ELR (cell line): Measurements from ENCODE around the gene CEND1.

Experiments used
- DNase-seq: peaks from one replicate; pipeline ENCODE4 v3.0.0-alpha.2; 2015; ENCODE audit warnings: low read depth

Gene CEND1

DNA sequence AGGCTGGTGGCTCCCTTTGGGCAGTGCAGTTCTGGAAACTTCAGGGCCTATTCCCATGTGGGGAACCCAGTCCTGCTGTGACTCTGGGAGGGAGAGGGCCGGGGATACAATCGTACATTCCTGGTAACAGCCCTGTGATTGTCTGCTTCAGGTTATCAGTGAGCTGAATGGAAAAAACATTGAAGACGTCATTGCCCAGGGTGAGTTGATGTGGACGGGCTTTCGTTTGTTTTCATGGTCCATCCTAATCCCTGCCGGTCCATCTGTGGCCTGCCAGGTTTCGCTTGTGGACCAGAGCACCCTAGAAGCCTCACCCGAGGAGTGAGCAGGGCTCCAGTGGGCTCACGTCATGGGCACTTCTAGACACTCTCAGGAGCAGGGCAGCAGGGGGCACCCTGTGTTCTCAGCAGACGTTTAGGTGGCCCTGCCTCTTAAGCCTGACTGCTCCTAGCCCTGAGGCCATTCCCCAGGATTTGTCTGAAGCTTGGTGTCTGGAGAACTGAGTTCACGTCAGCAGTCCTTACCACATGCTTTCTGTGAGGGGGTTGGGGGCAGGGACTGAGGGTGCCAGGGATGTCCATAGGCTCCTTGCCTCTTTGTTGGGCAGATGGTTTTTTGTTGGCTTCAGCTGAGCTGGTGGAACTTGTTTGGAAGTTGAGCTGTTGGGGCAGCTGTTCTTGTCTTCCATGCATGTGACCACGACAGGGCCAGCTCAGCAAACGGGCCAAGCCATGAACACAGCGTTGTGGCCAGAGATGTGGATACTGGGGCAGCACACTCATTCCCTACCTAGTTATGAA lies 21.8 kb upstream of the CEND1 start:
- peak; percentile 33 for DNase-seq

DNA sequence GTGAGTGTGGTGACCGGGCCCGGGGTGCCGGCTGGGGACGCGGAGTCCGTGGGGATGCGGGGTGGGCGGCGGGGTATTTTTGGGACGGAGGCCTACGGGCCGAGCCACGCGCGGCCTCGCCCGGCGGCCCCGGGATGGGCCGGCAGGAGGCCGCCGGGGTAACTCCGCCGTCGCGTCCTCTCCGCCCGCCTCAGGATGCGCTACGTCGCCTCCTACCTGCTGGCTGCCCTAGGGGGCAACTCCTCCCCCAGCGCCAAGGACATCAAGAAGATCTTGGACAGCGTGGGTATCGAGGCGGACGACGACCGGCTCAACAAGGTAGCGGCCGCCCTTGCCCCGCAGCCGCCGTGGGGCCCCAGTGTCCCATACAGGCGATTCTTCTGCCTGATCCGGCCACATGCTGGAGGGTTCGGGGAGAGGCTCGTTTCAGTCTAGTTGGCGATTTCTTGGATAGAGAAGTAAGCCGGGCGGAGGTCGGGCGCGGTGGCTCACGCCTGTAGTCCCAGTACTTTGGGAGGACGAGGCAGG lies 20.2 kb upstream of the CEND1 start:
- DNase-seq = no peak

DNA sequence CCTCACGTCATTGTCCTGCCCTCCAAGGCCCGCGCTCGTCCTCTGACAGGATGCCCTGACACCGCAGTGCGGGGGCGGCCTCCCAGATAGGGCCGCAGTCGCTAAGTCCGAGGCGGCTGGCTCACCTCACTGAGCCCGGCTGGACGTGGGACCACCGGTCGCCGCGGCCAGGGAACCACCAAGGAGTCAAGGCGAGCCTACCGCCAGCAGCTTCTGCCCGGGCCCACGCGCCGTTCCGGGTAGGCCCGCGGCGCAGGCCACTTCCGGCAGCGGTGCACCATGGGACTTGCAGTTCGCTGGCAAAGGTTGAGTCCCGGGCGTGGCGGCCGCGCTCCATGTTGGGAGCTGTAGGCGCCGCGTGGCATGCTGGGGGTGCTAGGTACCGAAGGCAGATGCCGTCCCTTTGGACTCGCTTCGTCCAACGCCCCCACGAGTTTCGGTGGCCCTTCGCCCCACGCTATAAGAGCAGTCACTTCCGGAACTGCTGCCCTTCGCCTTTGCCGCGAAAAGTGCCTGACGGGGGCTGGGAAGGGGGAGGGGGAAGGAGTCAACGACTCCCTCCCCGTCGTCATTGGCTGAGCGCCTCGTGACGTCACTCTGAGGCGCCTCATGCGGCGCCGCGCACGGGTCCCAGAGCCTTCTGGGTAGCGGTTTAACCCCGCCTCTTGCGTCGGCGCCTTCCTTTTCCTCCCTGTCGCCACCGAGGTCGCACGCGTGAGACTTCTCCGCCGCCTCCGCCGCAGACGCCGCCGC lies 19.6 kb upstream of the CEND1 start, which contains the start of gene RPLP2:
Gene RPLP2, plus strand, starts transcription at position 681 of the 753 bp plus-strand sequence. CDS start 268 bp downstream, outside the sequence.
- DNase-seq = peak; percentile 97

DNA sequence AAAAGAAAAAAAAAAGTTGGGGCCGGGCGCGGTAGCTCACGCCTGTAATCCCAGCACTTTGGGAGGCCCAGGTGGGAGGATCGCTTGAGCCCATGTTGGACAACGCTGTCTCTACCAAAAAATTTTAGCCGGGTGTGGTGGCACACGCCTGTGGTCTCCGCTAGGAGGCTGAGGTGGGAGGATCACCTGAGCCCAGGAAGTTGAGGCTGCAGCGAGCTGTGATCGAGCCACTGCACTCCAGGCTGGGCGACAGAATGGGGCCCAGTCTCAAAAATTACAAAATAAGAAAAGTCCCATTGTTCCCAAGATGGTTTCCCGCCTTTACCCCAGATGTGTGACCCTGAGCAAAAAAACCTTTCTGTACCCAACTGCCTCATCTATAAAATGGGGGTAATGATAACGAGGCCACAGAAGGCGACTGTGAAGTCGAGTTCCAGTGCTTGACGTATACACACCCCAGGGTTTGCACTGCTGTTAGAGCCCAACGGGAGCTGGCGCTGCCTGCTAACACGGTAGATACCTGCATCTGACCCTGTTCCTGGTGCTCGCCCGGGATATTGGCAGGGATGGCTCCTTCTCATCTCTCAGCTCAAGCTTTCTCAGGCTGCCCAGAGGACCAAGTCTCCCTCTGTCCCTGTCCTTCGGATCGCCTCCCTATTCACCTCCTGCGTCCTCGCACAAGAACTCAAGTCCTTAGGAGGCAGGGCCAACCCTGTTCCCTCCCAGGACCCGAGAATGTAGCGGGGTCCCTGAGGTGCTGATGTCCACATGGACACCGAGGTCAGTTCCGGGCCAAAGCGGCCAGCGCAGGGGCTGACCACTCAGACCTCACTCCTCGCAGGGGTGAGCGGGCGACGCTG lies 18.8 kb upstream of the CEND1 start:
- DNase-seq = no peak

DNA sequence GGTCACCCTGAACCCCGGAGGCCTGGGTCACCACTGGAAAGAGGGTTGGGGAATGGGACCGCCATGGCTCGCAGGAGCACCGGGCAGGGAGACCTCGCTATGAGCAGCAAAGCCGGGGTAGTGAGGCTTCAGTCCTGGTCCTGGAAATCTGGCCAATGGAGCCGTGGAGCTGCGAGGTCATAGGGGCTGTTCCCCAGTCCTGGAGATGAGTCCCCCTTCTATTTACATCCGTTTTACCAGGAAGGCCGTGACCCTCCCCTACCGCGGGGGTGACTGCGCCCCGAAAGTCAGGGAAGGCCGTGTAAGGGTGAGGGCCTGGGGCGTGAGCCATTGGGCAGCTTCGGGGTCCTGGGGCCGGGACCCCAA lies 14.7 kb upstream of the CEND1 start:
- DNase-seq = no peak

DNA sequence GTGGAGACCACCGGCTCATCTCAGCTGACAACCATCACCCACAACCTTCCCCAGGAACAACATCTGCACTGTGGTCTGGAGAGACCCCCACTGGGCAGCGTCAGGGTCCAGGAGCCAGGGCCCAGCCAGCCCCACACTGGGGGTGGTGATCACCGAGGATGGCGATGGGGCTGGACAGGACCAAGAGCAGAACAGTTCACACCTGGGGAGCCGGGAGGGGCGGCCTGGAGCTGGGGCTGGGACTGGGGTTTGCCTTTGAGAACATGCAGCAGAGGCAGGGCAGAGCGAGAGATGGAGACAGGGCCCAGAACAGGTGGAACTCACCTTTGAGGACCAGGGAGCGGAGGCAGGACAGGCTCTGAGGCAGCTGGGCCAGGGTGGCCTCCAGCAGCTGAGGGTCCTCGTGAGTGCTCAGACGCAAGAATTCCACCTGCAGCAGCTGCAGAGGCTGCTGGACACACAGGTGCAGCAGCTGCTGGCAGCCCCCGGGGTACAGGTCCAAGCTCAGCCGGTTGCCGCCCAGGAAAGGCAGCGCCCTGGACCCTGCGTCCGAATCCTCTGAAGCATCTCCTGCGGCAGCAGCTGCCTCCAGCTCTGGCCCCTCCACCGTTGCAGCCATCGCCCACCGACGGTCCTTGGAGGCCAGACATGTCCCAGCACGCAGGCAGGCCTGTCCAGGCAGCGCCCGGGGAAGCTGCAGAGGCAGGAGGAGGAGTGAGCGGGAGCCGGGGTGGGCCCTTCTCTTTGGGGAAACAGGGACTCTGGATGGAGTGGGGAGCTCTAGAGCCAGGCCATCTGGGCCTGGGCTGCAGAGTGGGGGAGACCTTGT lies 14.1 kb upstream of the CEND1 start:
- DNase-seq = no peak

DNA sequence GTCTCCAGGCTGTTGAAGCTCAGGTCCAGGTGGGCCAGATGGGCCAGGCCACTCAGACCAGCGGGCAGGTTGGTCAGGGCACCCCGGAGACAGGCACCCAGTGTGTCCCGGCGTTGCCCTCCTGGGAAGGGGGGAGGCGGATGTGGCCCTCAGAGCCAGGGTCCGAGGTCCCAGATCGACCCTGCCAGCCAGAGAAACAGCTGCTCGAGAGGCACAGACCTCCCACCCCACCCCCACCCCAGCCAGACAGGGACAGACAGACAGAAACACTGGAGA lies 13.5 kb upstream of the CEND1 start:
- DNase-seq = no peak

DNA sequence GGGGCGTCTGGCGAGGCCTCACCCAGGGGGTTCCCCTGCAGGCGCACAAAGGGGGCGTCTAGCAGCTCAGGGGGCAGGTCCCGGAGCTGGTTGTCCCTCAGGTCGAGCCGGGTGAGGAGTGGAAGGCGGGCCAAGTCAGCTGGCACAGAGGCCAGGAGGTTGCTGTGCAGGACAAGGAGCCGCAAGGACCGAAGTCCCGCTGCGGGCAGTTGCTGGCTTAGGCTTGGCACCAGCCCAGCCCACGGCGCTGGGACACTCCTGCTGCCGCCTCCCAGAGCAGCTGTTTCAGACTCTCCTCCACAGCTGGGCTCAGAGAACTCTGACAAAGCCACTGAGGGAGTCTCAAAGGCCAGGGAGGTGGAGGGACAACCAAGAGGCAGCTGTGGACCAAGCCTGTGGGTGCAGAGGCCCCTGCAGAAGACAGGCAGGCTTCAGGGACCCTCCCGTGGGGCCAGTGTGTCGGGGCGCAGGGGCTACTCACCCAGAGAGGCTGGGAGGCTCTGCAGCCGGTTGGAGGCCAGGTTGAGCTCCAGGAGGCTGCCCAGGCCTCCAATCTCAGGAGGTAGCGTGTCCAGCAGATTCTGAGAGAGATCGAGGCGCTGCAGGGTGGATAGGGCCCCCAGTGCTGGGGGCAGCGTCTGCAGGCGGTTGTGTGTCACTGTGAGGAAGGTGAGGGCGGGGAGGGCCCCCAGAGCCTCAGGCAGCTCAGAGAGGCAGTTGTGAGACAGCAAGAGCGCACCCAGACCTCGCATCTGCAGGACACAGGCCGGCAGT lies 13.0 kb upstream of the CEND1 start:
- DNase-seq = no peak

DNA sequence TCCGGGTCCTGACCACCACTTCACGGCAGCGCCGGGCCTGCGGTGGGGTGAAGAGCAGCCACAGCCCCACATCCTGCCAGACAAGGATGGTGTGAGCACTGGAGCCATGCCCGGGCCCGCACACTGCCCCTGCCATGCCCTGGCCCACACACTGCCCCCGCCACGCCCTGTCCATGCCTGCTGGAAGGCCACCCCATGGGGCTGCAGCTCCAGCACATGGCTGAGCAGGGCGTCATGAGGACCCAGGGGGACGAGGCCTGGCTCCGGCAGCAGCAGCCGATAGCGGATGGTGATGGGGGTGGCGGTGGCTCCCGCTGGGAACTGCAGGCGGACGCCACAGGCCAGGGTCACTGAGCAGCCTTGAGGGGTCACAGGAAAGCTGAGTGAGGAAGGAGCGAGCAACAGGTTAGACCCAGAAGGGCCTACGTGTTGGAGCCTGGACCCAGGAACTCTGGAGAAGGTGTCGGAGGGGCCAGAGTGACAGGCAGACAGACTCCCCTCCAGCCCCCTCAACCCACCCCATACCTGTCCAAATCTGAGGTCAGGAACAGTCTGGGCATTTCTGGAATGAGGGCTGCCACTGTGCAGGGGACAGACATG lies 12.2 kb upstream of the CEND1 start:
- DNase-seq = no peak

DNA sequence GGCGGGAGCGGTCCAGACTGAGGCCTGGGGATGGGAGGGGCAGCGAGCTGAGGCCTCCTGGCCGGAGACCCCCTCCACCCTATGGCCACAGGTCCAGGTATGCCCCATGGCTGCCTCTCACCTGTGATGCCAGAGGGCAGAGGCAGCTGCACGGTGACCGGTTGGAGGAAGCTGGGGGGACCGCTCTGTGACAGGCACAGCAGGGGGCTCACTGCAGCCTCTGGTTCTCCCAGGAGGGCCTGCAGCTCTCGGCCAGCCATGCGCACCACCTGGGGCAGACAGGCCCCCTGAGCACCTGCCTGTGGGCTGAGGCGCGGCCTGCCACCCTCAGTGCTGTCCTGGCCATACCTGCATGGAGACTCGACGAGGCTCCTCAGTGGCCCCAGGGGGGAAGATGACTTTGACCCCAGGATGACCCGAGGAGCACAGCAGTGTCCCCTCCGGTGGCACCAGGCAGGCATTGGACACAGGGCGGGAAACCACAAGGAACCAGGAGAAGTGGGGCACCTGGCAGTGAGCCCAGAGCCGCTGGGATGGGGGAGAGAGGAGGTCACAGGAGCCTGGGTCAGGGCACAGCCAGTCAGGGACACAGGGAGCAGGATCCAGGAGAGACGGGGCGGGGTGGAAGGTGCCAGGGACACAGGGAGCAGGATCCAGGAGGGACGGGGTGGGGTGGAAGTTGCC lies 11.3 kb upstream of the CEND1 start:
- DNase-seq = no peak

DNA sequence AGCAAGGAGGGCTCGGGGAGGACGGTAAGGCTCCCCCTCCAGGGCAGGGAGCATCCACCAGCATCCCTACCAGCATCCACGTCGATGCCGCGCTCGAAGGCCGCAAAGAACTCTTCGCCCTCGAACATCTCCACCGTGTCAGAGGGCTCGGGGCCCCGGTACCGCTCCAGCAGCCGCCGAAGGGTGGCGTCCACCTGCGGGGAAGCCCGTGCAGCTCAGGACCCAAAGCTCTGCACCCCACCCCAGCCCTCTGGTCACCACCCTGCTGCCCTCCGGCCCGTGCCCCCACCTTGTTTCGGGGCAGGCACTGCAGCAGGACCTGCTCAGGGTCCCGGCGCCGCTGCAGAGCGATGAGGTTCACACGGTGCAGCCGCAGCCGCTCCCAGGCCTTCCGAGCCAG lies 10.6 kb upstream of the CEND1 start:
- no peak for DNase-seq

DNA sequence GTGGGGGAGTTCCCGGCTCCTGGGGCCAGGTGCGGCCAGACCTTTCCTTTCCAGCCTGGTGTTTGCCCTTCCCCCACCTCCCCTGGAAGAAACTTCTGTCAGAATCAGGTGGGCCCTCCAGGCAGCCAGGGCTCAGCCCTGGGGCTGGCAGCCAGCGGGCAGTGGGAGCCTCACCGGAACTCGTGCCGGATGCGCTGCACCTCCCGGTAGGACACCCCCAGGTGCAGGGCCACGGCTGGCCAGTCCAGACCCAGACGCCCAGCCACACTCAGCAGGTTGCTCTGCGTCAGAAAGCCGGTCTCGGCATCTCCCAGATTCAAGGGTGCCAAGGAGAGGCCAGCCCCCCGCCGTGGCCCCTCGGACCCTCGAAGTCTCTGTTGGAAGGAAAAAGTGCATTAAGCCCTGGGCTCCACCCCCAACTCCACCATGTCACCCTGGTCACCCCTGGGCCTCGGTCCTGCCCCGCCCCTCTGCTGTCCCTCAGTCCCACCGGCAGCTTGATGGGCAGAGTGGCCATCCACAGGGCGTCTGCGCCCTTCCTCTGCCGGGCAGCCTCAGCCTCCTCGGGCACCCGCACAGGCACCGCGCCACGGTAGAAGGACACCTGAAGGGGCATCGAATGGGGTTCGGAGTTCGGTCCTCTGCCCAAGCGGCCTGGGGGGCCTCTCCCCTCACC lies 9.9 kb upstream of the CEND1 start:
- no peak for DNase-seq

DNA sequence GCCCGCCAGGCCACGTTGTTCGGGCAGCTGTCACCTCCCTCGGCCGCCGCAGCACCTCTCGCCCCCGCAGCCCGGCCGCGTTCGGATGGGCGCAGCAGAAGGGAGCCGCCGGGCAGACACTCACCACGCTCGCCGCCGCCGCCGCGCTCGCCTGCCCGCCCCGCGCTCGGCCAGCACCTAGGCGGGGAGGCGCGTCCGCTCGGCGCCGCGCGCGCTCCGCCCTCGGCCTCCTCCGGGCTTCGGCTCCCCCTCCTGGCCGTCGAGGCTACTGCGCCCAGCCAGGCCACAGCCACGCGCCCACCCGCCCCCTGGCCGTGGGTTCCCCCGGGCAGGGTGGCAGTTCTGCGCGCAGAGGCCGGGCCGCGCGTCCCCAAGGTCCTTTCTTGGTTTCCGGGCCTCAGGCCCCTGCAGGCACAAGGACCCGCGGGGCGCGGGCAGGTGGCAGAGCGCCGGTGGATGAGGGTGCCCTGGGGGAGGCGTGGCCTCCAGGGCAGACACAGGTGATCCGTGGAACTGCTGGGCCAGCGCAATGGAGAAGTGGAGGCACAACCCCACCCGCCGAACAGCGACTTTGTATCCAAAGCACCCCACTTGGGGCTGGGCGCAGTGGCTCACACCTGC lies 8.3 kb upstream of the CEND1 start, which contains the start of gene SLC25A22:
Gene SLC25A22, minus strand, starts transcription at position 189 of the 621 bp plus-strand sequence. CDS start 3,275 bp downstream, outside the sequence.
- peak; percentile 86 for DNase-seq

DNA sequence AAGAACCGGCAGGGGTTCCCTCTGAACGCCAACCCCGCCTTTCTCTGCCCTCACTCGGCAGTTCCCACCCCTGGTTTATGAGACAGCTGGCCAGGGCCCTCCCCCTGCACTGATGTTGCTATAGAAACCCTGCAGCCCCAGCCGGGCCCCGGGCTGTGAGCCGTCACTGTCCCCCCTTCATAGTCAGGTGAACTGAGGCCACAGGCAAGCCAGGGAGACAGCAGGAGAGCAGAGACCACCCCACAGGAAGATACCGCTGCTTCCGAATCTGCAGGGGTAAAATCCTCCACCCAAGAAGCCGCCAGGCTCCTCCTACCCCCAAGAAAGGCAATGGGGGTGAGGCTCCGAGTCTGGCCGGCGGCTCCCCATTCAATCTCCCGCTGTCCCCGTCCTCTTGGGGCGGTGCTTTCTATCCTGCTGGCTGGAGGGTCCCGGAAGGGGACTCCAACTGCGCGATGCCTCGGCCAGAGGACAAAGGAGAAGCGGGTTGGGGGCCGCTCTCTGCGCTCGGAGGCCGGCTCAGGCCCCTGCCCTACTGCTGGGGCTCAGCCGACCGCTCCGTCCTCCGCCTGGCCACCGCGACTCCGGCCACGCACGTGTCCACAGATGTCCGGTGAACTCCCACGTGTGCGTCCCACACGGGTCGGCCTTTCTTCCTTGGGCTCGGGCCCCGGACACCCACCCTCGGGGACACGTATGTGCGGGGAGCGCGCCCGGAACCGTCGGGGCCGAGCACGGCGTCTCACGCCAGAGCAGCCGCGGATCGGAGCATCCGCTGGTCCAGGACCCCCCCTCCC lies 7.6 kb upstream of the CEND1 start:
- peak; percentile 86 for DNase-seq

DNA sequence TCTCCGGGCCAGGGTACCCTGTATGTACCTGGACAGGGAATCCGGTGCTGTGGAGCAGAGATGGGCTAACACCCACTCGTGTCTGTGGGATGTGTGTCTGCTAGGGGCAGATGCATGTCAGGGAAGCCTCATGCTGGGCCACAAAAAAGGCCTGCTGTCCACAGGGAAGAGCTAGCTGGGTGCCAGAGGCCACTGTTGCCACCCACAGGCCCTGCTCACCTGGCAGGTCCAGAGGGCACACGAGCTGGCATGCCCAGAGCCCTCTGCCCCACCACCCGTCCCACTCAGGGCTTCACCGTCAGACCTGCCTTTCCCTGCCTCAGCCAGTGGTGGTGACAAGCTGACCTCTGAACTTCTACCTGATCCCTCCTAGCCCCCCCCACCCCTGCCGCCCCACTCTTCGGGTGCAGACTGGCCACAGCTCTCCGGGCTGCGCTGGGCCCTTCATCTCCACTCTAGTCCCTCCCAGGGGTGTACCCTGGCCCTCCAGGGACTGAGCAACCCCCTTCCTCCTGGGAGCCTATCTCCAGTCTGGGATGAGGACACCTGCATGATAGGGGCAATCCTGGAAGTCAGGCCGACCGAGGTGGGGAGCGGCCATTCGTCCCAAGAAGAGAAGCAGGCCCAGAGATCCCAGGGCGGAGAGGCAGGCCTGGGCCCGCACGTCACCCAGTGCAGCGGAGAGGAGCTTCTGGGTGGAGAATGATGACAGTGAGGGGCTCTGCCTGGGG lies 6.8 kb upstream of the CEND1 start:
- DNase-seq = no peak

DNA sequence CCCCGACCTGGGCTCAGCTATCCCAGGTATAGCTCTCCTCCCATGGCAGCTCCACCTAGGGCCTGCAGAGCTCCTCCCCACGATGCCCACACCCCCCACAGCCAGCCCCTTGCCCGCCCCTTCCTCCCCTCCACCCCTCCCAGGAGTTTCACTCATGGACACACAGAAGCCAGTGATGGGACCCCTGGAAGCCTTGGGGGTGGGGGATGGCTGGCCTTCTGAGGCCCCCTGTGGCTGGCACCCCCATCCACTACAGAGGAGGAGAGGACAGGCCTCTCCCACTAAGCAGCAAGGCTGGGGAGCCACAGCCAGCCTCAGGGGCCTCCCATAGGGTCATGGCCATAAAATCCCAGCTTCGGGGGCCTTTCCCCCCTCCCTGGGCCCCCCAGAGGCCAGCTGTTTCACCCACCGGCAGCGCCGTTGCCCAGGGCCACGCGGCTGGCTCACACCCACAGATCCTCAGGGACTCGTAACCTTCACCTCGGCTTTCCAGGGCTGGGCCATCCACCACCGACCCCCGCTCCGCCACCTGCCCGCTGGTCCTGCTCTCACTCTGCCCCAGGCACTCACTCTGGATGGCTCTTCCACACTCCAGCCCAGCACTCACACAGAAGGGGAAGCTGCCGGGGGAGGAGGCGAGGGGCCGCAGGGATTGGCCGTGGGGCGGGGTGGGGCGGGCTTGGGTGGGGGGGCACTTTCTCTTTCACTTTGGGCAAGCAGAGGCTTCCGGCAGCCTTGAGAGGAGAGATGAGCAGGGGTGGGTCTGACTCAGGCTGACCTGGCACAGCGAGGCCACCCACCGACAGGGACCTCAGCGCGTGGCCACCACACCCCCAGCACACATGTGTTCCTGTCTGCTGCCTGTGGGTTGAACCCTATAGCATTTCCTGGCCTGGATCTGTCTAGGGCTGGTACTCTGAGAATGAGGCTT lies 6.0 kb upstream of the CEND1 start:
- peak; percentile 95 for DNase-seq
